K562 (cell line): ENCODE measurements around the gene TRAPPC4. TPM values are rescaled to one million over a fixed set of nuclear protein-coding genes. Genes with fewer than 3 reads are reported as not detected.

Experiments
- ATF7 ChIP-seq: fragments of 450-650 bp; IDR thresholded peaks from 2 replicates; pipeline ENCODE4 v1.7.1; 2014; ENCODE audit warnings: mild to moderate bottlenecking, moderate library complexity
- CHCHD3 ChIP-seq: fragments of 250-450 bp; sonication (Bioruptor Pico); IDR thresholded peaks from 2 replicates; pipeline ENCODE4 v2.1.2; 2022; ENCODE audit warnings: mild to moderate bottlenecking
- CTBP1 ChIP-seq: fragments of 450-650 bp; IDR thresholded peaks from 2 replicates; pipeline ENCODE4 v1.6.1; 2016; ENCODE audit warnings: borderline replicate concordance
- HNRNPK ChIP-seq: fragments of 200-400 bp; formaldehyde crosslinking; IDR thresholded peaks from one replicate; pipeline ENCODE4 v1.6.1; 2018; ENCODE audit warnings: mild to moderate bottlenecking, low read depth, low read length; ENCODE audit not compliant: poor library complexity, severe bottlenecking
- MCM3 ChIP-seq: fragments of 450-650 bp; IDR thresholded peaks from 2 replicates; pipeline ENCODE4 v1.6.1; 2016
- NR1H2 ChIP-seq: sonication (generic); formaldehyde crosslinking; IDR thresholded peaks from 2 replicates; pipeline ENCODE4 v1.4.0; 2020; ENCODE audit warnings: mild to moderate bottlenecking, missing genetic modification reagents
- SETDB1 ChIP-seq: IDR thresholded peaks from one replicate; pipeline ENCODE4 v1.6.1; 2012; ENCODE audit warnings: low read length, control low read depth, inconsistent platforms
- SREBF1 ChIP-seq: fragments of 150-350 bp; IDR thresholded peaks from 2 replicates; pipeline ENCODE4 v1.6.1; 2014; ENCODE audit warnings: antibody characterized with exemption, low read depth, low read length, borderline replicate concordance
- SUPT5H ChIP-seq: fragments of 450-650 bp; IDR thresholded peaks from 2 replicates; pipeline ENCODE4 v1.6.1; 2016
- YBX1 ChIP-seq: fragments of 450-650 bp; IDR thresholded peaks from 2 replicates; pipeline ENCODE4 v1.7.1; 2016; ENCODE audit warnings: mild to moderate bottlenecking
- ZNF316 ChIP-seq: fragments of 450-650 bp; IDR thresholded peaks from 2 replicates; pipeline ENCODE4 v1.6.1; 2016
- ZNF407 ChIP-seq: fragments of 450-650 bp; IDR thresholded peaks from 2 replicates; pipeline ENCODE4 v1.6.1; 2016; ENCODE audit warnings: low read depth
- polyA plus RNA-seq, 8 experiments: library from polyadenylated mRNA; depleted of rRNA in 4 of 8; stranded (reverse) in 5 of 8; unstranded in 3 of 8; fragments of >200 nt; fragmentation: Nextera tagmentation in 2 of 8; fragmentation: Illumina TruSeq in 1 of 8; extraction: Ambion mirVana in 2 of 8; extraction: Trizol in 1 of 8; gene quantifications; 2 replicates each; pipeline versions ENCODE4 v1.2.1 to v1.2.3, GENCODE V29; 2011 to 2014; ENCODE audit warnings: inconsistent platforms in 1 of 8, missing spikeins in 1 of 8
- total RNA-seq, 7 experiments: library from RNA; depleted of rRNA in 6 of 7; stranded (reverse); fragments of >200 nt in 6 of 7; fragmentation: Illumina TruSeq in 2 of 7; extraction: Trizol in 2 of 7; gene quantifications; 2 replicates each; pipeline versions ENCODE4 v1.2.1 to v1.2.3, GENCODE V29; 2011 to 2021; ENCODE audit warnings: low replicate concordance in 1 of 7
- TF ChIP-seq, protein P1 (sequence below): sonication (generic); formaldehyde crosslinking; IDR thresholded peaks from 2 replicates; pipeline ENCODE4 v1.9.0; 2022; ENCODE audit warnings: mild to moderate bottlenecking, missing genetic modification reagents

TRAPPC4 gene
- total and polyA plus RNA-seq, 9 of the 15 experiments (the other 6 are each of a cell fraction or from before 2014, with no cell fraction given), result 121 to 524 (median 142) TPM

DNA sequence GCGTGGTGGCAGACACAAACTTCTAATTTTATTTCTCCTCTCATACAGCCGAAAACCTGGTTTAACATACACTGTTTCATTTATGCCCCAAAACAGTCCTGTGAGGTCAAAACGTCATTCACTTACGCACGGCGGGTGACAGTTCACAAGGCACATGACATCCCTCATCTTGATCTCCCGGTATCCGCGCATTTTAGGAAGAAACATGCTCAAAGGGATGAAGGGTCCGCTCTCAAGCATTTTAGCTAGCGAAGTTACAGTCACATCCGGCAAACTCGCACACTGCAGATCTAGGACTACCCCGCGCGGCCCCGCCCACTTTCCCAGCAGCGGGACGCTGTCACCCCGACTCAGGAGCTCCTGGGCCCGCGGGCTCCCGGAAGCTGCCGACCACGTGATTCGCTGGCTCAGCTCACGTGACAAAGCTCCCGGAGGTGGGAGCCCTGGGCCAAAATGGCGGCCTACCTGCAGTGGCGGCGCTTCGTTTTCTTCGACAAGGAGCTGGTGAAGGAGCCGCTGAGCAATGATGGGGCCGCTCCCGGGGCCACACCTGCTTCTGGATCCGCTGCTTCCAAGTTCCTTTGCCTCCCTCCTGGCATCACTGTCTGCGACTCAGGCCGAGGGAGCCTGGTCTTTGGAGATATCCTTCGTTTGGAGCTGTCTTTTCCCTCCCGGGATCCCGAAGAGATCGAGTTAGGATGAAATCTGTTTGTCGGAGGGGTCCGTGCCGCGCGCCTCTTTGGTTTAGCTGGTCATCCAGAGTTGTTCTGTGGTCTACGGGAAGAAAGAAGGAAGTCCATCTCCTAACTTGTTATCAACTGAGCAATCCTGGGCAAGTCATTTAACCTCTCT, 49.0 kb downstream of the TRAPPC4 start, which contains the start of gene VPS11 (continued):
- no peak for TF ChIP-seq ZNF407
- TF ChIP-seq ATF7, result peak; percentile 73
- peak; percentile 83 for TF ChIP-seq ZNF316
- TF ChIP-seq, protein P1, sequence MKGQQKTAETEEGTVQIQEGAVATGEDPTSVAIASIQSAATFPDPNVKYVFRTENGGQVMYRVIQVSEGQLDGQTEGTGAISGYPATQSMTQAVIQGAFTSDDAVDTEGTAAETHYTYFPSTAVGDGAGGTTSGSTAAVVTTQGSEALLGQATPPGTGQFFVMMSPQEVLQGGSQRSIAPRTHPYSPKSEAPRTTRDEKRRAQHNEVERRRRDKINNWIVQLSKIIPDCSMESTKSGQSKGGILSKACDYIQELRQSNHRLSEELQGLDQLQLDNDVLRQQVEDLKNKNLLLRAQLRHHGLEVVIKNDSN (CRISPR knock-in tag), result peak; percentile 99
- peak; percentile 43 for TF ChIP-seq CTBP1
- no peak for TF ChIP-seq MCM3
- TF ChIP-seq NR1H2 (CRISPR knock-in tag), result no peak
- peak; percentile 63 for TF ChIP-seq SUPT5H
- TF ChIP-seq HNRNPK, result no peak
- TF ChIP-seq SETDB1, result no peak
- TF ChIP-seq YBX1, result no peak
- TF ChIP-seq SREBF1, result peak; percentile 60; the same call in 1 of the 2 replicates
- no peak for TF ChIP-seq CHCHD3 (CRISPR knock-in tag)
